Erythroblast (primary cell): ENCODE results near the gene TNFRSF9.

Source experiments
- DNase-seq, 2 experiments: peaks; one replicate each; lab custom pipeline; 2025; lab: John Stamatoyannopoulos, UW
- GATA1 ChIP-seq: IDR thresholded peaks from 2 replicates; pipeline ENCODE4 v1.6.1; 2011; ENCODE audit warnings: low read depth, mild to moderate bottlenecking, control low read depth, low read length, moderate library complexity
- POLR2A ChIP-seq: IDR thresholded peaks from 2 replicates; pipeline ENCODE4 v1.6.1; 2011; ENCODE audit warnings: mild to moderate bottlenecking, low read length

The TNFRSF9 gene

DNA sequence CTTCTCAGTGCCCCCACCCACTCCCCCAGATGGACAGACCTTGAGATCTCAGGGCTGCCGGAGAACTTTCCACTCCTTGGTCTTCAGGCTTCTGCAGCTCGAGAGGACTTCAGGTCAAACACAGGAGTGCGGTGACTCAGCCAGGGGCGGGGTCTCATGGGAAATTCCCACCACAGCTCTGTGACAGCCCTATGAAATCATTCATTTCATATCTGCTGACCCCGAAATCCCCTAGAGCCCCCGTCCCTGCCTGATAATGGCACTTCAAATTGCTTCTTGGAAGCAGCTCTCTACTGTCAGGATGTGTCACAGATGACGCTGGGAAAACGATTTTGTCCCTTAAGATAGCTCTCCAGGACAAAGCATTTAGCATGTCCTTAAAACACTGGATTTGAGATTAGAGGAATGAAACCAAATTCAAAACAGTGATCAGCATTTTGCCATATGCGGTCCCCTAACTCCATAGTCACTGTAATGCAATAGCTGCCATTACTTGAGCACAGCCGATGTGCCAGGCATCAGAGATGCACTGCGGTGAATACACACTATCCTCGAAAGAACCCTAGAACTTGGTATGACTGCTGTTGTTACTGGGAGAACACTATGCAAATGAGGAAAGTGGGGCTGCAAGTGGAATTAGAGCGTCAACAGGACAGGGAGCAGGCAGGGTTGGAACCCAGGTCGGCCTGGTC is at the start of gene TNFRSF9:
TNFRSF9 (minus strand) TSS at position 95 of the 692 bp plus-strand sequence. CDS start 845 bp downstream, outside the sequence.
- no peak for TF ChIP-seq GATA1
- peak; percentile 16 to 42 for DNase-seq

DNA sequence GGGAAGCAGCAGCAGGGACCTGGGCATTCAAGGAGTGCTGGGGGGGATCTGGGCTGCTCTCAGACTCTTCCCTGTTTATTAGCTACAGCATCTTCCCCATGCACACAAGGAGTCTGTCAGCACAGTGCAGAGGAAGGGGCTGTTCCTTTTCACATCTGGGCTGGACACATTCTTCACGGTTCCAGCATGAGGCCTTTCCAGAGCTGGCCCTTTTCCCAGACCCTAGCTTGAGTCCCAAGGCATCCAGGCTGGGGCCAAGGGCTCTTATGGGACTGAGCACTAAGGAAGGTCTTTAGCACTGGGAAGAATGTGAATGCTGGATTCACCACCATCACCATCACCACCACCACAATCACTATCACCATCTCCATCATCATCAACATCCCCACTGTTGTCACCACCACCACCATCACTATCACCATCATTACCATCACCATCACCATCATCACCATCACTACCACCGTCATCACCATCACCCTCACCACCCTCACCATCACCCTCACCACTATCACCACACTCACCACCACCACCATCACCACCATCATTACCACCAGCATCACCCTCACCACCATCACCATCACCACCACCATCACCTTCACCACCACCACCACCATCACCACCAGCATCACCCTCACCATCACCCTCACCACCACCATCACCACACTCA is 49.3 kb upstream of the TNFRSF9 start:
- TF ChIP-seq POLR2A, result no peak
- TF ChIP-seq GATA1, result no peak
- no peak for DNase-seq

DNA sequence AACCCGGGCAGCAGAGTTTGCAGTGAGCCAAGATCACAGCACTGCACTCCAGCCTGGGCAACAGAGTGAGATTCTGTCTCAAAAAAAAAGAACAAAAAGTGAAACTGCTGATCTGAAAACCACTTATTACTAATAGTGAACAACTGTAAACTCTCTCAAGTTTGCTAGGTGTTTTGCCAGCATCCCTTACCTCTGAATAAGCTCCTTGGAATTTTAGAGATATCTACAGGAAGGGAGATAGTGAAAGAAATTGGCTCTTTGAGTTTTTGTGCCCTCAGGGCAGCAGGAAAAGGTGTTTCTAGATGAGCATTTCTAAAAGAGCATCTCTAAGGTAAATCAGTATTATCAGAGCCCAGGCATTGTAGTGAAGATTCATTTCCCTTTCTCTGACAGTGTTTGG is 47.9 kb upstream of the TNFRSF9 start:
- no peak for DNase-seq
- TF ChIP-seq GATA1, result no peak
- no peak for TF ChIP-seq POLR2A

DNA sequence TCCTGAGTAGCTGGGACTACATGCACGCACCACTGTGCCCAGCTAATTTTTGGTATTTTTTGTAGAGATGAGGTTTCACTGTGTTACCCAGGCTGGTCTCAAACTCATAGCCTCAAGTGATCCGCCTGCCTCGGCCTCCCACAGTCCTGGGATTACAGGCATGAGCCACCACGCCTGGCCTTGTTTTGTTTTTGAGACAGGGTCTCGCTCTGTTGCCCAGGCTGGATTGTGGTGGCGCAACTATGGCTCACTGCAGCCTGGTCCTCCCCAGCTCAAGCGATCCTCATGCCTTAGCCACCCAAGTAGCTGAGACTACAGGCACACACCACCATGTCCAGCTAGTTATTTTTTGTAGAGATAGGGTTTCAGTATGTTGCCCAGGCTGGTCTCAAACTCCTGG is 46.9 kb upstream of the TNFRSF9 start:
- no peak for DNase-seq
- no peak for TF ChIP-seq POLR2A

DNA sequence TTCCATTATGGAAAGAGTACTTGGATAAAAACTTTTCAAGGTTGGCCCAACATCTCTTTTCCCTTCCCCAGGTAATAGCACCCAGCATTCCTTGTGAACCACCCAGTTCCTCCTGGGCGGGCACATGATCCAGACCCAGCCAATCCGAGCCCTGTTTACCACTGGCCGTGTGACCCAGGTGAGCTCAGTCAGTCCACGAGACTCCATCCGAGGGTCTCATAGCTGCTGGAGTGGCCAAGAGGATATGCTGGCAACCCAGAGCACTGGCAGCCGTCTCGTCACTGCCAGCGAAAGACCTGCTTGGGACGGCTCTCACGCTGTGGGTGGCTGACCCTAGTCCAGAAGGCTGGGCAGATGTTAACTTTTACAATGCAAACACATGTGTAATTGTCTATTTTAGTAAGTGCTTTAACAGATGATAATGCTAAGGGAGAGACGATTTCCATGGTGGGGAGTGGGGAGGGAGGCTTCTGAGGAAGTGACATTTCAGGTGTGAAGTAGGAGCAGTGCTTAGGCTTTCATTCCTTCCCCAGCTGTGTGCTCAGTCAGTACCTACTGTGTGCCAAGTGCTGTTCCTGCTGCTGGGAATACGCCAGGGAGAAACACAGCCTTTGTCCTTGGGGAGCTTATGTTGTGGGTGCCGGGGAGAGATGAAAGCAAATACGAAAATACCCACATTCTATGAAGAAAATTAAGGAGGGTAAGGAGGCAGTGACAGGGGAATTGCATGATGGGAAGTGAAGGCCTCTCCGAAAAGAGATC is 45.4 kb upstream of the TNFRSF9 start:
- DNase-seq, result no peak
- no peak for TF ChIP-seq GATA1
- TF ChIP-seq POLR2A, result no peak

DNA sequence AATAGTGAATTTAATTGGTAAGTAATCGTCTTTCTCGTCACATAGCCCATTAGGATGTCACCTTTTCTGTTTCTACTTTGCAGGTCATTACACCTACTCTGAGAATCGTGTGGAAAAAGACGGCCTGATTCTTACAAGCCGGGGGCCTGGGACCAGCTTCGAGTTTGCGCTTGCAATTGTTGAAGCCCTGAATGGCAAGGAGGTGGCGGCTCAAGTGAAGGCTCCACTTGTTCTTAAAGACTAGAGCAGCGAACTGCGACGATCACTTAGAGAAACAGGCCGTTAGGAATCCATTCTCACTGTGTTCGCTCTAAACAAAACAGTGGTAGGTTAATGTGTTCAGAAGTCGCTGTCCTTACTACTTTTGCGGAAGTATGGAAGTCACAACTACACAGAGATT is 44.2 kb upstream of the TNFRSF9 start:
- no peak for DNase-seq
- TF ChIP-seq POLR2A (no peak), GATA1 (no peak)

DNA sequence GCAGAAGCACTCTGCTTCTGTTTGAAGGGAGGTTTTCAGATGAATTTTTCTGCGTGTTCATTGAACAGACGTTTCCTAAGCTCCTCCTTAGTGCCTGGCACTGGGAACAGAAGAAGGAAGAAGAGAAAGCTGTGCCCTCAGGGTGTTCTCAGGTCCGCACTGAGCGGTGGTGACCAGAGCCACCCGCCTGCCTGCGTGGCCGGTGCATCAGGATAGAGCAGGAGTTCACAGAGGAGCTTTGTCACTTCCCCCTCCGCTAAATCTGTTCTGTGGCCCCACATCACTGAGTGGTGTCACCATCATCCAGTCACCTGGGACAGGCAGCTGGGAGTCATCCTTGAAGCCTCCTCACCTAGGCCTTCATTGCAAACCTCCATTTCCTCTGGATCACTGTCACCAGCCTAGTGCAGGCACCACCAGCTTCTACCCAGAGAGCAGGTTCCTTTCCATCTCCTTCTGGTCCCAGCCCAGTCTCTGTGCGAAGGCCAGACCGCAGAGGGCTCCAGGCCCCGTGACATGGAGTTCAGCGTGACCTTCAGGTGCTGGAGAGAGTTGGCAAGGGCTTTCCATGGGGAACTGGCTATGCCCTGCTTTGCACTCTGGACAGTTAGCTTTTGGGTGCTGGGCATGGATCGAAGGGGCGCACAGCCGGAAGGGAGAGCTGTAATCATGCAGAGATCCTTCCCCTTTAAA is 42.6 kb upstream of the TNFRSF9 start:
- TF ChIP-seq POLR2A (no peak), GATA1 (no peak)
- DNase-seq, result no peak

DNA sequence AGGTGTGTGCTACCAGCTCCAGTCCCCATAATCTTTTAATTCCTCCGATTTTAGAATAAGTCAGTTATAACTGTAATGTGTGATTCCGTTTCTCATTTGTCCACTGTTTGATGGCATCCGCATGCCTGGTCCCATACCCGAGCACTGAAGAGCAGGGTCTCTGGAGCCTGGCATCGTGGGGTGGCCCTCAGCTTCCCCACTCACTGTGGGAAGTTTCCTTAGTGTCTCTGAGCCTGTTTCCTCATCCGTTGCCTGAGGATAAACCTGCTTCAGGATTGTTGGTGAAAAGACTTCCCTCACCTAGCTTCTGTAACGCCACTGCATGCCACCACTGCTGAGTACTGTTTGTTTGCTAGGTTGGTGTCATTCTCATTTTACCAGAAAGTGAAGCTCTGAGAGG is 40.3 kb upstream of the TNFRSF9 start:
- TF ChIP-seq POLR2A, result no peak
- no peak for TF ChIP-seq GATA1
- no peak for DNase-seq

DNA sequence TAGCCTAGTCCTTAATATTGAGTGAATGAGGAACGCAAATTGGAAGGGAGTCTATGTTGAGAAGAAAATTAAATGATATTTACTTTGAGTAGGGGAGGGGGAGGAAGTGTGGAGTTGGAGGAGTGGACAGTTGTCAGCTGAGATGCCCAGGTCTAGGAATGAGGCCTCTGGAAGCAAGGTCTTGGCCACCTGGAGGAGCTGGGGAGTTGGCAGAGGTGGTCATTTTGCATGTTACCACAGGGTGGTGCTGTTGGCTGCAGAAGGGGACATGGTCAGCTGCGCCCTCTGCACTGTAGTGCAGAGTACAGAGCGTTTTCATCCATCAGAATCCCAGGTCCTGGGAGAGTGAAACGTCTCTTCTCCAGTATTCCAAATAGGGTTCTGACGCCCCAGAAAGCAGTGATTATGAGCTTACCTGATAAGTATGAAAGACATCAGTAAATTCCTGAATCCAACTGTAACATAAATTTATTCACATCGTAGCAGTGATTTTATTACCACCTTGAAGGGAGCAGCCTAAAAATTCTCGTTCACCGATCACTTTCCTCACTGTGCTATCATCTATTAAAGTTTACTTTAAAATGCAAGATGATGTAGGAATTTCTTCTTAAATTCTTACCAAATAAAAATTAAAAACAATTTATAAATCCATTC is 34.7 kb upstream of the TNFRSF9 start:
- DNase-seq, result peak; percentile 67 to 78
- TF ChIP-seq POLR2A (no peak), GATA1 (no peak)

DNA sequence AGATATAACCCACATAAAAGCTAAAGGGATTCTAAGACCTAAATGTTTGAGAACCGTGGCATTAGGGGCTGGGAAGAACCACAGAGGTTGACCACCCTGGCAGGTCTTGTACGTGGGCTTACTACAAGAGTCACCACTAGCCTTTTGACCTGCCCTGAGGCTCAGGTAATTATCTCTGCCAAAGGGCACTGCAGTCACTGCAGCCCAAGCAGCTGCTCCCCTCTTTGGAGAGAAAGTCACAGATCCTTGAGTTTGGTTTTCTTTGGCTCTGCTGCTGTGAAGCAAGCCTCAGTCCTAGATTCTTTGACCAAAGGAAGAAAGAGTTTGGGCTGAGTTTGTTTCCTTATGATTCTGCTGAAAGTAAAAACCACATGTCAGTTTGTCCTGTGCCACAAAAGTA is 32.4 kb upstream of the TNFRSF9 start:
- TF ChIP-seq POLR2A (no peak), GATA1 (no peak)
- no peak for DNase-seq

DNA sequence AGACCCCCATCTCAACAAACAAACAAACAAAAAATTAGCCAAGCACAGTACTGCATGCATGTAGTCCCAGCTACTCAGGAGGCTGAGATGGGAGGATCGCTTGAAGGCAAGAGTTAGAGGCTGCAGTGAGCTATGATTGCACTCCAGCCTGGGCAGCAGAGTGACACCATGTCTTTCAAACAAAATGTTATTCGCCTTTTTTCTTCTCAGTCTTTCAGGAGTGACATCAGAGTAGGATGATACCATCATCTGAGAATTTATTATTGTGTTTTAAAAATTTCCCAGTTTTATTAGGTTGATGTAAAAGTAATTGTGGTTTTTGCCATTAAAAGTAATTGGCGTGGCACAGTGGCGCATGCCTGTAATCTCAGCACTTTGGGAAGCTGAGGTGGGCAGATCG is 31.6 kb upstream of the TNFRSF9 start:
- TF ChIP-seq POLR2A, result no peak
- DNase-seq, result no peak

DNA sequence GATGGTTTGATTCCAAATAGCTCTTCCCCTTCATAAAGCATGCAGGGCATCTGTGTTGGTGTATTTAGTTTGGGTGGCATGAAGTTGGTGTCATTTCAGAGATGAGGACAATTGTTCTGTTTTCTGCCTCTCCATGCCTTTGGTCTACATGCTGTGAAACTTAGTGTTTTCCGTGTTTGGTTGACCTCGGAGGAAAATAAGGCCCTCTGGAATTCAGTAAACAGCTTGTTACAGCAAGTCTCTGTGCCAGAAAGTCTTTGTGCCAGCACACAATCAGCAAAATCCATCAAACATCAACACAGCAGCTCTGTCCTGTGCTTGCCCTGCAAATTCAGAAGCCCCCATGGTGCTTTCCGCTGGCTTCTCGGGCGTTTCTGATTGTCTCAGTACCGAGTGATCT is 30.4 kb upstream of the TNFRSF9 start:
- no peak for TF ChIP-seq GATA1
- TF ChIP-seq POLR2A, result no peak
- DNase-seq, result no peak

DNA sequence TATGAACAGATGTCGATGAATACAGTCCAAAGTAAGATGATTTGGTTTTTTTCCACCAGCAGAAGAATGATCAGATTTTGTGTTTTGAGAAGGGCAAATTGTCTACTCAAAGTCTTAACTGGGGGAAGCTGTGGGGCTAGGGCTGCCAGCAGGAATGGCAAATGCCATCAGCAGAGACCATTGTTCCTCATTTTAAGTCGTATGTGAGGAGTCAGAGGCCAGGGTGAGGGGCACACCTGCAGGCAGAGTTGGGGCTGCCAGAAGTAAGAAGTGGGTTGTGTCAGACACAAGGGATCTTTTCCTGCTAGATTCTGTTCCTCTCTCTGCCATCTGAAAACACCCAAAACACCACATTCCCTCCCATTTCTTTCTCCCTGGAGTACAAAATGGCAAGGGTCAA is 29.6 kb upstream of the TNFRSF9 start:
- no peak for DNase-seq
- TF ChIP-seq GATA1 (no peak), POLR2A (no peak)

DNA sequence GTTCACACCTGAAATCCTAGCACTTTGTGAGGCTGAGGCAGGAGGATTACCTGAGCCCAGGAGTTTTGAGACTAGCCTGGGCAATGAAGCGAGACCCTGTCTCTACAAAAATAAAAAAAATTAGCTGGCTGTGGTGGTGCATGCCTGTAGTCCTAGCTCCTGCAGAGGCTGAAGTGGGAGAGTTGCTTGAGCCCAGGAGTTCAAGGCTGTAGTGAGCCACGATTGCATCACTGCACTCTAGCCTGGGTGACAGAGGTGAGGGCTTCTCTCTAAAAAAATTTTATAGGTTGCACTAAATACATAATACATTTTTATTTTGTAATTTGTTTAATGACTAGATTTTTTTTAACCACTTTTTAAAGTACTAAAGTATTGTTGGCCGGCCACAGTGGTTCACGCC is 27.0 kb upstream of the TNFRSF9 start:
- TF ChIP-seq POLR2A, result no peak
- TF ChIP-seq GATA1, result no peak
- DNase-seq, result no peak
